Erythroblast (primary cell): ENCODE data around the gene IFI16.

Source experiments
- GATA1 ChIP-seq: IDR thresholded peaks from 2 replicates; pipeline ENCODE4 v1.6.1; 2011; ENCODE audit warnings: low read depth, mild to moderate bottlenecking, control low read depth, low read length, moderate library complexity
- POLR2A ChIP-seq: IDR thresholded peaks from 2 replicates; pipeline ENCODE4 v1.6.1; 2011; ENCODE audit warnings: mild to moderate bottlenecking, low read length

DNA sequence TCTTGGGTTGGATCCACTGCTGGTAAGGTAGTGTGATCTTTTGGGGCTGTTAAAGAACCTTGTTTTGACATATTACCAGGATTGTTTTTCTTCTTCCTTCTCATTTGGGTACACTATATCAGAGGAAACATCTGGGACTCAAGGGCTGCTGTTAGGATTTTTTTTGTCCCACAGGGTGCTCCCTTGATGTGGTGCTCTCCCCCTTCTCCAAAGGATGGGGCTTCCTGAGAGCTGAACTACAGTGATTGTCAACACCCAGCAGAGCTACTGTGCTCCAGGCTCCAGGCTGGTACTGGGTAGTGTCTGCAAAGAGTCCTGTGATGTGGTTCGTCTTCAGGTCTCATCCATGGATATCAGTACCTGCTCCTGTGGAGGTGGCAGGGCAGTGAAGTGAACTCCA is 20.6 kb downstream of the IFI16 start:
- TF ChIP-seq POLR2A: no peak
- no peak for TF ChIP-seq GATA1
